Measurements from ENCODE around the gene GP5.

GRCh38 chr3:194384156-194384555 is 14.9 kb downstream of the GP5 start:
- TF ChIP-seq CTCF (IDR thresholded peaks at IDR 0.05) = no peak
- no peak for TF ChIP-seq EZH2 (IDR thresholded peaks at IDR 0.05; ENCODE audit: borderline replicate concordance, insufficient read depth, low read depth, low read length, poor library complexity, severe bottlenecking)
